ENCODE measurements around the gene WFDC10A.

Gene WFDC10A

GRCh38 chr20:45631184-45631583 lies 1.6 kb downstream of the WFDC10A start, which contains the start of gene WFDC9:
Gene WFDC9, minus strand, starts transcription at chr20:45631284. Its CDS starts 21,103 bp downstream, at chr20:45610181.
- no peak for TF ChIP-seq GATA3 (IDR thresholded peaks at IDR 0.05; ENCODE audit: low read depth, low read length)
- no peak for TF ChIP-seq GATA2 (IDR thresholded peaks at IDR 0.05; ENCODE audit: low read depth, low read length)

GRCh38 chr20:45636513-45636912 lies 7.0 kb downstream of the WFDC10A start:
- no peak for TF ChIP-seq GATA2 (IDR thresholded peaks at IDR 0.05; ENCODE audit: low read depth, low read length)
- no peak for TF ChIP-seq GATA3 (IDR thresholded peaks at IDR 0.05; ENCODE audit: low read depth, low read length)

- no peak for TF ChIP-seq GATA3 (IDR thresholded peaks at IDR 0.05; ENCODE audit: low read depth, low read length)
- TF ChIP-seq GATA2 (IDR thresholded peaks at IDR 0.05; ENCODE audit: low read depth, low read length): no peak
Observed at GRCh38 chr20:45639687-45640086, 10.1 kb downstream of the WFDC10A start.

GRCh38 chr20:45646875-45647274 lies 17.3 kb downstream of the WFDC10A start:
- no peak for TF ChIP-seq GATA2 (IDR thresholded peaks at IDR 0.05; ENCODE audit: low read depth, low read length)

- no peak for TF ChIP-seq GATA3 (IDR thresholded peaks at IDR 0.05; ENCODE audit: low read depth, low read length)
- no peak for TF ChIP-seq GATA2 (IDR thresholded peaks at IDR 0.05; ENCODE audit: low read depth, low read length)
Observed at GRCh38 chr20:45647441-45648050, 18.0 kb downstream of the WFDC10A start.

GRCh38 chr20:45649312-45649863 lies 19.8 kb downstream of the WFDC10A start:
- no peak for TF ChIP-seq GATA3 (IDR thresholded peaks at IDR 0.05; ENCODE audit: low read depth, low read length)
- TF ChIP-seq GATA2 (IDR thresholded peaks at IDR 0.05; ENCODE audit: low read depth, low read length): no peak

GRCh38 chr20:45670139-45670538 lies 40.6 kb downstream of the WFDC10A start, which contains the start of gene WFDC11:
Gene WFDC11, minus strand, starts transcription at chr20:45670239. Its CDS starts 19,639 bp downstream, at chr20:45650600.
- TF ChIP-seq GATA2 (IDR thresholded peaks at IDR 0.05; ENCODE audit: low read depth, low read length) (no peak), GATA3 (IDR thresholded peaks at IDR 0.05; ENCODE audit: low read depth, low read length) (no peak)

GRCh38 chr20:45672765-45673164 lies 43.2 kb downstream of the WFDC10A start:
- TF ChIP-seq GATA3 (IDR thresholded peaks at IDR 0.05; ENCODE audit: low read depth, low read length) (no peak), GATA2 (IDR thresholded peaks at IDR 0.05; ENCODE audit: low read depth, low read length) (no peak)

GRCh38 chr20:45679650-45680049 lies 50.1 kb downstream of the WFDC10A start:
- no peak for TF ChIP-seq GATA2 (IDR thresholded peaks at IDR 0.05; ENCODE audit: low read depth, low read length)
- no peak for TF ChIP-seq GATA3 (IDR thresholded peaks at IDR 0.05; ENCODE audit: low read depth, low read length)
